ENCODE results near the gene PIEZO2.

GRCh38 chr18:11160313-11160712 lies 10.9 kb upstream of the PIEZO2 start:
- TF ChIP-seq EZH2 (IDR thresholded peaks at IDR 0.05; ENCODE audit: borderline replicate concordance, low read length) = no peak
- TF ChIP-seq, protein P1, sequence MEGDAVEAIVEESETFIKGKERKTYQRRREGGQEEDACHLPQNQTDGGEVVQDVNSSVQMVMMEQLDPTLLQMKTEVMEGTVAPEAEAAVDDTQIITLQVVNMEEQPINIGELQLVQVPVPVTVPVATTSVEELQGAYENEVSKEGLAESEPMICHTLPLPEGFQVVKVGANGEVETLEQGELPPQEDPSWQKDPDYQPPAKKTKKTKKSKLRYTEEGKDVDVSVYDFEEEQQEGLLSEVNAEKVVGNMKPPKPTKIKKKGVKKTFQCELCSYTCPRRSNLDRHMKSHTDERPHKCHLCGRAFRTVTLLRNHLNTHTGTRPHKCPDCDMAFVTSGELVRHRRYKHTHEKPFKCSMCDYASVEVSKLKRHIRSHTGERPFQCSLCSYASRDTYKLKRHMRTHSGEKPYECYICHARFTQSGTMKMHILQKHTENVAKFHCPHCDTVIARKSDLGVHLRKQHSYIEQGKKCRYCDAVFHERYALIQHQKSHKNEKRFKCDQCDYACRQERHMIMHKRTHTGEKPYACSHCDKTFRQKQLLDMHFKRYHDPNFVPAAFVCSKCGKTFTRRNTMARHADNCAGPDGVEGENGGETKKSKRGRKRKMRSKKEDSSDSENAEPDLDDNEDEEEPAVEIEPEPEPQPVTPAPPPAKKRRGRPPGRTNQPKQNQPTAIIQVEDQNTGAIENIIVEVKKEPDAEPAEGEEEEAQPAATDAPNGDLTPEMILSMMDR (IDR thresholded peaks at IDR 0.05; ENCODE audit: low read length) = no peak

Measured in OCI-LY1 (cell line).